Embryonic facial prominence (tissue), 1 donor: ENCODE data around the gene SLAIN2.
"Not testable (repeated sequence)": the region's sequence is repeated elsewhere in the genome, so short reads cannot be mapped to it uniquely, and the experiment has no call there.

Experiments used
- DNase-seq: peaks from one replicate; pipeline ENCODE4 v3.0.0-alpha.2; 2016; ENCODE audit errors: extremely low spot score

SLAIN2 gene

GRCh38 chr4:48439988-48440387 is 98.7 kb downstream of the SLAIN2 start:
- no peak for DNase-seq

- not testable (repeated sequence) for DNase-seq
Measured at GRCh38 chr4:48440914-48441313, 99.6 kb downstream of the SLAIN2 start.

- DNase-seq, result no peak
Measured at GRCh38 chr4:48445704-48446103, 104.4 kb downstream of the SLAIN2 start.

GRCh38 chr4:48446642-48447041 is 105.3 kb downstream of the SLAIN2 start:
- no peak for DNase-seq

GRCh38 chr4:48449151-48449550 is 107.8 kb downstream of the SLAIN2 start:
- DNase-seq, result no peak

- DNase-seq, result no peak
Measured at GRCh38 chr4:48450740-48451139, 109.4 kb downstream of the SLAIN2 start.

GRCh38 chr4:48451656-48452055 is 110.3 kb downstream of the SLAIN2 start:
- not testable (repeated sequence) for DNase-seq

GRCh38 chr4:48454591-48454990 is 113.3 kb downstream of the SLAIN2 start:
- no peak for DNase-seq

- DNase-seq, result no peak
Measured at GRCh38 chr4:48461000-48461399, 119.7 kb downstream of the SLAIN2 start.

GRCh38 chr4:48462363-48462762 is 121.0 kb downstream of the SLAIN2 start:
- peak; percentile 20 for DNase-seq

GRCh38 chr4:48467442-48467841 is 126.1 kb downstream of the SLAIN2 start:
- DNase-seq, result no peak

GRCh38 chr4:48467891-48468290 is 126.6 kb downstream of the SLAIN2 start:
- no peak for DNase-seq

- DNase-seq, result no peak
Measured at GRCh38 chr4:48470137-48470536, 128.8 kb downstream of the SLAIN2 start.

GRCh38 chr4:48470570-48470969 is 129.2 kb downstream of the SLAIN2 start:
- DNase-seq, result no peak

GRCh38 chr4:48472794-48473193 is 131.5 kb downstream of the SLAIN2 start:
- no peak for DNase-seq

- DNase-seq, result no peak
Measured at GRCh38 chr4:48475770-48476169, 134.4 kb downstream of the SLAIN2 start.
